GM23338 (cell line): ENCODE data around the gene TCEAL1.

Experiments used
- EZH2 ChIP-seq: fragments of 200-600 bp; sonication (generic); IDR thresholded peaks from one replicate; pipeline ENCODE4 v1.8.0; 2017; ENCODE audit warnings: antibody characterized with exemption, mild to moderate bottlenecking, low read depth; ENCODE audit not compliant: unreplicated experiment
- TF ChIP-seq, protein P1 (sequence below), 2 experiments: fragments of 200-600 bp in 1 of 2; sonication (generic) in 1 of 2; conservative IDR thresholded peaks; 2 replicates each; pipeline versions ENCODE4 v1.5.1 to v1.6.1; 2016 to 2017; ENCODE audit warnings: antibody characterized with exemption in 2 of 2, low read depth in 2 of 2, mild to moderate bottlenecking in 2 of 2, moderate library complexity in 1 of 2

DNA sequence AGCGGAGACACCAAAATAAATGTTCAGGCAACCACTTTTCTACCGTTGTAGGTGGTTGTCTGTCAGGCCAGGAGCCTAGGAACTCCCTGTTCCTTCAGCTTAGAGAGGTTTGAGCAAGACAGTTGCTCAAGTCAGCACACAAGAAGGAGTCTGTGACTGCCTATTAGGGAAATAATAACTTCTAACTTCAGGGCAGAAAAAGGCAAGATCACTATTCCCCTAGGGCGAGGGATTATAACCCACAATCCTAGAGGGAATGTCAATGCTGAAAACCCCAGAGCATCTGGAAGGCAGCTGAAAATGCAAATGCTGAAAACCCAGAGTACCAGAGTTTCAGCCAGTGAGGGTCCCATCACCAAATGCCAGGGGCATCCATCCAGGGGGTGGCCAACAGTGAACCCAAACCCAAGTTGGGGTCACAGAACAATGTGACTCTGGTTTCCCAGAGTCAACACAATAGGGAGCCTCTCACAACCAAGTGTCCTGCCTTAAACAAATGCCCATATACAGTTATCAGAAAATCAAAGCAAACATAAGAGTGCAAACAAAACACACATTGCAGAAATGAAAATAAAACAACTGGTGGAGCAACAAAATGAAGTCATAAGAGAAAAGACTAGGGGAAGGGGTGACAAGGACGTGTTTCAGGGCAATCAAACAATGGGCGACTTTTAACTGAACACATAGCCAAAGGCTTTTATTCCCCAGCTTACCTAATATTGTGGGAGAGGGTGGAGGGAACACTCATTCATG, 30.1 kb downstream of the TCEAL1 start:
- TF ChIP-seq, protein P1, sequence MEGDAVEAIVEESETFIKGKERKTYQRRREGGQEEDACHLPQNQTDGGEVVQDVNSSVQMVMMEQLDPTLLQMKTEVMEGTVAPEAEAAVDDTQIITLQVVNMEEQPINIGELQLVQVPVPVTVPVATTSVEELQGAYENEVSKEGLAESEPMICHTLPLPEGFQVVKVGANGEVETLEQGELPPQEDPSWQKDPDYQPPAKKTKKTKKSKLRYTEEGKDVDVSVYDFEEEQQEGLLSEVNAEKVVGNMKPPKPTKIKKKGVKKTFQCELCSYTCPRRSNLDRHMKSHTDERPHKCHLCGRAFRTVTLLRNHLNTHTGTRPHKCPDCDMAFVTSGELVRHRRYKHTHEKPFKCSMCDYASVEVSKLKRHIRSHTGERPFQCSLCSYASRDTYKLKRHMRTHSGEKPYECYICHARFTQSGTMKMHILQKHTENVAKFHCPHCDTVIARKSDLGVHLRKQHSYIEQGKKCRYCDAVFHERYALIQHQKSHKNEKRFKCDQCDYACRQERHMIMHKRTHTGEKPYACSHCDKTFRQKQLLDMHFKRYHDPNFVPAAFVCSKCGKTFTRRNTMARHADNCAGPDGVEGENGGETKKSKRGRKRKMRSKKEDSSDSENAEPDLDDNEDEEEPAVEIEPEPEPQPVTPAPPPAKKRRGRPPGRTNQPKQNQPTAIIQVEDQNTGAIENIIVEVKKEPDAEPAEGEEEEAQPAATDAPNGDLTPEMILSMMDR (conservative IDR thresholded peaks at IDR 0.05; ENCODE audit: low read depth in 2 of 2) = no peak
- no peak for TF ChIP-seq EZH2
